HCT116 (cell line): Measurements from ENCODE around the gene ARL5C. TPM values are rescaled to one million over a fixed set of nuclear protein-coding genes. Genes with fewer than 3 reads are reported as not detected.

Experiments
- ATAC-seq: fragments of 200-7000 bp; cut with Tn5 transposase; 2 replicates; pipeline ENCODE4 v1.9.1; 2020; ENCODE audit warnings: mild to moderate bottlenecking, moderate library complexity
- BruUV-seq: library from RNA; stranded (reverse); fragments of 400-500 nt; replicated peaks from 2 replicates; lab custom pipeline; 2021; lab: Mats Ljungman, UMichigan
- CTCF ChIA-PET: fragments of 300-600 bp; sonication (Branson Sonifier 250); formaldehyde crosslinking; loops from one replicate; lab custom pipeline; 2021; ENCODE audit warnings: antibody characterized with exemption; lab: Charles Lee
- POLR2A ChIA-PET: fragments of 300-600, 350-600 bp; sonication (Branson Sonifier 250); formaldehyde crosslinking; loops from one replicate; lab custom pipeline; 2021; ENCODE audit warnings: antibody characterized with exemption; lab: Charles Lee
- RAD21 ChIA-PET, 2 experiments: fragments of 300-600 bp; sonication (Branson Sonifier 250); formaldehyde crosslinking; loops; one replicate each; lab custom pipeline; 2023; ENCODE audit warnings: low total read pairs in 2 of 2; ENCODE audit not compliant: uncharacterized antibody in 2 of 2, unreplicated experiment in 2 of 2, low non-redundant PET in 1 of 2; lab: Charles Lee
- DNase-seq: peaks from one replicate; pipeline ENCODE4 v3.0.0-alpha.2; 2010; ENCODE audit warnings: low read depth, low spot score
- H2AFZ ChIP-seq: fragments of 200-600 bp; shearing (Covaris generic), sonication (generic); 2 replicates; pipeline ENCODE4 v1.6.1; 2017; ENCODE audit warnings: low read depth, mixed run types, mixed read lengths, antibody characterized with exemption, low read length; ENCODE audit not compliant: poor library complexity, severe bottlenecking
- H3K27ac ChIP-seq: 2 replicates; pipeline ENCODE4 v1.5.1; 2012; ENCODE audit warnings: low read depth, low read length
- H3K27me3 ChIP-seq: fragments of 200-600 bp; sonication (generic); 2 replicates; pipeline ENCODE4 v1.6.1; 2016; ENCODE audit warnings: mixed run types, low read length, mixed read lengths; ENCODE audit not compliant: insufficient read depth
- H3K36me3 ChIP-seq, 2 experiments: fragments of 200-500 bp in 1 of 2; fragments of 200-600 bp in 1 of 2; sonication (Bioruptor generic) in 1 of 2; sonication (generic) in 1 of 2; 2 replicates each; pipeline versions ENCODE4 v1.5.1 to v1.6.1; 2014 to 2016; ENCODE audit warnings: low read length in 2 of 2, inconsistent platforms in 1 of 2, mixed read lengths in 1 of 2, mixed run types in 1 of 2; ENCODE audit not compliant: insufficient read depth in 2 of 2, control insufficient read depth in 1 of 2
- H3K4me1 ChIP-seq, 2 experiments: fragments of 200-600 bp in 1 of 2; sonication (generic) in 1 of 2; 2 replicates each; pipeline versions ENCODE4 v1.5.1 to v1.6.1; 2012 to 2017; ENCODE audit warnings: low read length in 2 of 2, inconsistent platforms in 1 of 2, mild to moderate bottlenecking in 1 of 2, mixed read lengths in 1 of 2, mixed run types in 1 of 2, moderate library complexity in 1 of 2; ENCODE audit not compliant: insufficient read depth in 2 of 2, control insufficient read depth in 1 of 2
- H3K4me2 ChIP-seq: fragments of 200-600 bp; sonication (generic); 2 replicates; pipeline ENCODE4 v1.6.1; 2017; ENCODE audit warnings: mixed run types, low read length, mixed read lengths
- H3K4me3 ChIP-seq, 2 experiments: fragments of 200-600 bp in 1 of 2; sonication (generic) in 1 of 2; replicated peaks in 1 of 2; 2 replicates each; pipeline ENCODE4 v1.5.1; 2011 to 2016; ENCODE audit warnings: low read length in 2 of 2, control low read depth in 1 of 2, low read depth in 1 of 2, mild to moderate bottlenecking in 1 of 2, mixed read lengths in 1 of 2, mixed run types in 1 of 2
- H3K79me2 ChIP-seq: fragments of 200-600 bp; sonication (generic); 2 replicates; pipeline ENCODE4 v1.6.1; 2017; ENCODE audit warnings: mild to moderate bottlenecking, mixed run types, low read length, moderate library complexity, mixed read lengths; ENCODE audit not compliant: insufficient read depth
- H3K9ac ChIP-seq: fragments of 200-600 bp; sonication (generic); 2 replicates; pipeline ENCODE4 v1.6.1; 2016; ENCODE audit warnings: low read length, mixed read lengths
- H3K9me2 ChIP-seq: fragments of 200-600 bp; sonication (generic), shearing (Covaris generic); 2 replicates; pipeline ENCODE4 v1.6.1; 2017; ENCODE audit warnings: mixed run types, mild to moderate bottlenecking, moderate library complexity; ENCODE audit not compliant: insufficient read depth
- H3K9me3 ChIP-seq, 2 experiments: fragments of 200-500 bp in 1 of 2; fragments of 200-600 bp in 1 of 2; sonication (Bioruptor generic) in 1 of 2; sonication (generic) in 1 of 2; 2 replicates each; pipeline ENCODE4 v1.6.1; 2014 to 2017; ENCODE audit warnings: low read length in 2 of 2, mixed read lengths in 2 of 2, inconsistent platforms in 1 of 2, low read depth in 1 of 2, mild to moderate bottlenecking in 1 of 2, mixed run types in 1 of 2, moderate library complexity in 1 of 2; ENCODE audit not compliant: control insufficient read depth in 1 of 2, insufficient read depth in 1 of 2
- H4K20me1 ChIP-seq: fragments of 200-600 bp; sonication (generic), shearing (Covaris generic); 2 replicates; pipeline ENCODE4 v1.6.1; 2017; ENCODE audit warnings: mixed run types, mild to moderate bottlenecking, moderate library complexity; ENCODE audit not compliant: insufficient read depth
- EZH2 ChIP-seq: fragments of 200-600 bp; sonication (generic); IDR thresholded peaks from 2 replicates; pipeline ENCODE4 v1.6.1; 2017; ENCODE audit warnings: antibody characterized with exemption, mixed run types
- EZH2phosphoT487 ChIP-seq: fragments of 200-600 bp; IDR thresholded peaks from 2 replicates; pipeline ENCODE4 v1.6.1; 2018; ENCODE audit warnings: antibody characterized with exemption, borderline replicate concordance
- FOSL1 ChIP-seq: IDR thresholded peaks from 2 replicates; pipeline ENCODE4 v1.6.1; 2012; ENCODE audit warnings: low read depth
- POLR2A ChIP-seq: IDR thresholded peaks from 2 replicates; pipeline ENCODE4 v1.7.0; 2011; ENCODE audit warnings: borderline replicate concordance; ENCODE audit not compliant: insufficient read depth, insufficient read length; ENCODE audit errors: extremely low read depth
- POLR2AphosphoS5 ChIP-seq: IDR thresholded peaks from 2 replicates; pipeline ENCODE4 v1.6.1; 2011; ENCODE audit warnings: mild to moderate bottlenecking, low read depth, low read length, moderate library complexity
- SIN3A ChIP-seq: IDR thresholded peaks from 2 replicates; pipeline ENCODE4 v1.6.1; 2012; ENCODE audit warnings: low read depth
- SRF ChIP-seq: IDR thresholded peaks from 2 replicates; pipeline ENCODE4 v1.6.1; 2012; ENCODE audit warnings: low read depth
- TCF7L2 ChIP-seq: IDR thresholded peaks from 2 replicates; pipeline ENCODE4 v1.7.0; 2011; ENCODE audit warnings: borderline replicate concordance, inconsistent platforms; ENCODE audit not compliant: insufficient read depth, insufficient read length; ENCODE audit errors: extremely low read depth
- YY1 ChIP-seq: IDR thresholded peaks from 2 replicates; pipeline ENCODE4 v1.6.1; 2011; ENCODE audit warnings: low read length, low read depth, moderate library complexity, mild to moderate bottlenecking; ENCODE audit not compliant: insufficient replicate concordance; ENCODE audit errors: extremely low read depth
- ZFX ChIP-seq: fragments of 450-650 bp; IDR thresholded peaks from 2 replicates; pipeline ENCODE4 v1.6.1; 2017
- ZNF274 ChIP-seq: fragments of 200-500 bp; sonication (Bioruptor generic); IDR thresholded peaks from 2 replicates; pipeline ENCODE4 v1.6.1; 2014; ENCODE audit warnings: mild to moderate bottlenecking, low read depth, low read length, inconsistent platforms
- intact Hi-C: fragments of 100-400 bp; cut with micrococcal nuclease; formaldehyde crosslinking; loops from 2 replicates; pipeline ENCODE4 v1.10.0; 2022
- total RNA-seq: library from RNA; stranded (reverse); gene quantifications from one replicate; pipeline ENCODE4 v1.2.1, GENCODE V29; 2021; ENCODE audit not compliant: unreplicated experiment
- TF ChIP-seq, protein P1 (sequence below): IDR thresholded peaks from 2 replicates; pipeline ENCODE4 v1.6.1; 2012; ENCODE audit warnings: low read depth

The ARL5C gene
- total RNA-seq, 1 experiment from 2014 or later = not detected

- Histone ChIP-seq H3K4me1 (peaks cover 20 to 49% of the 10 kb centered on the region in 2 experiments), H3K36me3 (peaks cover 35 to 43% of the 10 kb centered on the region in 2 experiments), H3K4me2 (peak overlapping the region; percentile 88), H4K20me1 (peaks cover 18% of the 10 kb centered on the region; the same call in 1 of the 2 replicates), H3K9me3 (no peaks in the 10 kb centered on the region), H3K27me3 (no peaks in the 10 kb centered on the region), H3K9ac (peak overlapping the region; percentile 99), H3K9me2 (no peaks in the 10 kb centered on the region), H3K79me2 (peaks cover 36% of the 10 kb centered on the region), H3K27ac (peak overlapping the region; percentile 93), H3K4me3 (peak overlapping the region; percentile 66 to 82), H2AFZ (no peak overlapping the region)
- DNase-seq (no peak), ATAC-seq (no peak)
- POLR2A ChIA-PET = no interaction called here
- RAD21 ChIA-PET = no interaction called here
- no TSS peak for BruUV-seq
- TF ChIP-seq SRF (no peak), FOSL1 (no peak), TCF7L2 (no peak), EZH2phosphoT487 (no peak), EZH2 (no peak), ZFX (no peak), ZNF274 (no peak), POLR2AphosphoS5 (peak; percentile 33; the same call in 1 of the 2 replicates), YY1 (no peak), SIN3A (no peak), POLR2A (peak; percentile 11)
- TF ChIP-seq, protein P1, sequence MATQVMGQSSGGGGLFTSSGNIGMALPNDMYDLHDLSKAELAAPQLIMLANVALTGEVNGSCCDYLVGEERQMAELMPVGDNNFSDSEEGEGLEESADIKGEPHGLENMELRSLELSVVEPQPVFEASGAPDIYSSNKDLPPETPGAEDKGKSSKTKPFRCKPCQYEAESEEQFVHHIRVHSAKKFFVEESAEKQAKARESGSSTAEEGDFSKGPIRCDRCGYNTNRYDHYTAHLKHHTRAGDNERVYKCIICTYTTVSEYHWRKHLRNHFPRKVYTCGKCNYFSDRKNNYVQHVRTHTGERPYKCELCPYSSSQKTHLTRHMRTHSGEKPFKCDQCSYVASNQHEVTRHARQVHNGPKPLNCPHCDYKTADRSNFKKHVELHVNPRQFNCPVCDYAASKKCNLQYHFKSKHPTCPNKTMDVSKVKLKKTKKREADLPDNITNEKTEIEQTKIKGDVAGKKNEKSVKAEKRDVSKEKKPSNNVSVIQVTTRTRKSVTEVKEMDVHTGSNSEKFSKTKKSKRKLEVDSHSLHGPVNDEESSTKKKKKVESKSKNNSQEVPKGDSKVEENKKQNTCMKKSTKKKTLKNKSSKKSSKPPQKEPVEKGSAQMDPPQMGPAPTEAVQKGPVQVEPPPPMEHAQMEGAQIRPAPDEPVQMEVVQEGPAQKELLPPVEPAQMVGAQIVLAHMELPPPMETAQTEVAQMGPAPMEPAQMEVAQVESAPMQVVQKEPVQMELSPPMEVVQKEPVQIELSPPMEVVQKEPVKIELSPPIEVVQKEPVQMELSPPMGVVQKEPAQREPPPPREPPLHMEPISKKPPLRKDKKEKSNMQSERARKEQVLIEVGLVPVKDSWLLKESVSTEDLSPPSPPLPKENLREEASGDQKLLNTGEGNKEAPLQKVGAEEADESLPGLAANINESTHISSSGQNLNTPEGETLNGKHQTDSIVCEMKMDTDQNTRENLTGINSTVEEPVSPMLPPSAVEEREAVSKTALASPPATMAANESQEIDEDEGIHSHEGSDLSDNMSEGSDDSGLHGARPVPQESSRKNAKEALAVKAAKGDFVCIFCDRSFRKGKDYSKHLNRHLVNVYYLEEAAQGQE = no peak
- intact Hi-C loops = loop anchor here (1.0 to 10.0 kb wide), 2 partner anchors 48 to 324 kb away; no protein-coding TSS in a partner anchor
- CTCF ChIA-PET = no interaction called here
Measured at GRCh38 chr17:39200957-39201510, 35.1 kb upstream of the ARL5C start.
